Measurements from ENCODE around the gene RPS6KA2. TPM values are rescaled to one million over a fixed set of nuclear protein-coding genes. Genes with fewer than 3 reads are reported as not detected.
A peak's percentile ranks its signal among the peaks of the same experiment; 100 is the strongest.
"Not testable (repeated sequence)": the region's sequence is repeated elsewhere in the genome, so short reads cannot be mapped to it uniquely, and the experiment has no call there.

Gene RPS6KA2
- total and polyA plus RNA-seq, 2 experiments from 2014 or later: 19.3 to 24.0 TPM

GRCh38 chr6:166386111-166386510 is 240.9 kb downstream of the RPS6KA2 start:
- Histone ChIP-seq H3K36me3 (no peaks in the 10 kb centered on the region), H3K27me3 (no peaks in the 10 kb centered on the region), H3K4me1 (ENCODE audit: low read depth) (no peaks in the 10 kb centered on the region), H3K27ac (no peak overlapping the region), H3K9me3 (ENCODE audit: low read depth) (no peaks in the 10 kb centered on the region), H3K4me3 (no peak overlapping the region)
- TF ChIP-seq CTCF (IDR thresholded peaks at IDR 0.05; ENCODE audit: low read depth, low read length): no peak
- no peak for DNase-seq (ENCODE audit: low read depth in 1 of 2, low spot score in 1 of 2)

GRCh38 chr6:166383802-166384363 is 243.2 kb downstream of the RPS6KA2 start:
- H3K27ac ChIP-seq: peak overlapping the region; percentile 92

GRCh38 chr6:166382933-166383801 is 243.9 kb downstream of the RPS6KA2 start, which contains the start of gene MPC1:
Gene MPC1 (minus strand): TSS chr6:166382940. CDS start chr6:166382876, 64 bp downstream.
- no peak for TF ChIP-seq CTCF (IDR thresholded peaks at IDR 0.05; ENCODE audit: low read depth, low read length)
- no peaks in the 10 kb centered on the region for H3K27me3 ChIP-seq
- peak; percentile 97 to 98 for DNase-seq (ENCODE audit: low read depth in 1 of 2, low spot score in 1 of 2)
- no peaks in the 10 kb centered on the region for H3K4me1 ChIP-seq (ENCODE audit: low read depth)
- H3K36me3 ChIP-seq: no peaks in the 10 kb centered on the region
- peak within 1 kb of the TSS; percentile 92 for H3K27ac ChIP-seq
- H3K9me3 ChIP-seq (ENCODE audit: low read depth): no peaks in the 10 kb centered on the region
- peak within 1 kb of the TSS; percentile 67 for H3K4me3 ChIP-seq

More at GRCh38 chr6:166383802-166384363, 243.2 kb downstream of the RPS6KA2 start:
- not testable (repeated sequence) for H3K4me1 ChIP-seq (ENCODE audit: low read depth); DNase-seq (ENCODE audit: low read depth in 1 of 2, low spot score in 1 of 2); H3K9me3 ChIP-seq (ENCODE audit: low read depth); H3K27me3 ChIP-seq; H3K36me3 ChIP-seq
- peak overlapping the region; percentile 67 for H3K4me3 ChIP-seq

- H3K27me3 ChIP-seq: no peaks in the 10 kb centered on the region
- H3K27ac ChIP-seq: peak overlapping the region; percentile 78
- no peaks in the 10 kb centered on the region for H3K9me3 ChIP-seq (ENCODE audit: low read depth)
- no peaks in the 10 kb centered on the region for H3K4me1 ChIP-seq (ENCODE audit: low read depth)
- DNase-seq (ENCODE audit: low read depth in 1 of 2, low spot score in 1 of 2): no peak
- peak overlapping the region; percentile 67 for H3K4me3 ChIP-seq
- H3K36me3 ChIP-seq: no peaks in the 10 kb centered on the region
- no peak for TF ChIP-seq CTCF (IDR thresholded peaks at IDR 0.05; ENCODE audit: low read depth, low read length)
Observed at GRCh38 chr6:166382500-166382932, 244.5 kb downstream of the RPS6KA2 start.

- H3K36me3 ChIP-seq: no peaks in the 10 kb centered on the region
- peak; percentile 54 to 73 for DNase-seq (ENCODE audit: low read depth in 1 of 2, low spot score in 1 of 2)
- peak overlapping the region; percentile 78 for H3K27ac ChIP-seq
- H3K4me3 ChIP-seq: peak overlapping the region; percentile 67
- H3K27me3 ChIP-seq: no peaks in the 10 kb centered on the region
- peak; percentile 71 for TF ChIP-seq CTCF (IDR thresholded peaks at IDR 0.05; ENCODE audit: low read depth, low read length)
- no peaks in the 10 kb centered on the region for H3K9me3 ChIP-seq (ENCODE audit: low read depth)
- no peaks in the 10 kb centered on the region for H3K4me1 ChIP-seq (ENCODE audit: low read depth)
Observed at GRCh38 chr6:166381733-166382499, 245.1 kb downstream of the RPS6KA2 start.
